A549 treated with Hydrocortisone at 1 μM for 4 hours (cell line): Measurements from ENCODE around the gene BUB1B. TPM values are rescaled to one million over a fixed set of nuclear protein-coding genes. Genes with fewer than 3 reads are reported as not detected.

Experiments used
- total RNA-seq: library from RNA; stranded (reverse); fragments of 200-300 nt; extraction: Qiagen RNA extraction; gene quantifications from 5 replicates; pipeline ENCODE4 v1.2.3, GENCODE V29; 2022

Gene BUB1B, protein sequence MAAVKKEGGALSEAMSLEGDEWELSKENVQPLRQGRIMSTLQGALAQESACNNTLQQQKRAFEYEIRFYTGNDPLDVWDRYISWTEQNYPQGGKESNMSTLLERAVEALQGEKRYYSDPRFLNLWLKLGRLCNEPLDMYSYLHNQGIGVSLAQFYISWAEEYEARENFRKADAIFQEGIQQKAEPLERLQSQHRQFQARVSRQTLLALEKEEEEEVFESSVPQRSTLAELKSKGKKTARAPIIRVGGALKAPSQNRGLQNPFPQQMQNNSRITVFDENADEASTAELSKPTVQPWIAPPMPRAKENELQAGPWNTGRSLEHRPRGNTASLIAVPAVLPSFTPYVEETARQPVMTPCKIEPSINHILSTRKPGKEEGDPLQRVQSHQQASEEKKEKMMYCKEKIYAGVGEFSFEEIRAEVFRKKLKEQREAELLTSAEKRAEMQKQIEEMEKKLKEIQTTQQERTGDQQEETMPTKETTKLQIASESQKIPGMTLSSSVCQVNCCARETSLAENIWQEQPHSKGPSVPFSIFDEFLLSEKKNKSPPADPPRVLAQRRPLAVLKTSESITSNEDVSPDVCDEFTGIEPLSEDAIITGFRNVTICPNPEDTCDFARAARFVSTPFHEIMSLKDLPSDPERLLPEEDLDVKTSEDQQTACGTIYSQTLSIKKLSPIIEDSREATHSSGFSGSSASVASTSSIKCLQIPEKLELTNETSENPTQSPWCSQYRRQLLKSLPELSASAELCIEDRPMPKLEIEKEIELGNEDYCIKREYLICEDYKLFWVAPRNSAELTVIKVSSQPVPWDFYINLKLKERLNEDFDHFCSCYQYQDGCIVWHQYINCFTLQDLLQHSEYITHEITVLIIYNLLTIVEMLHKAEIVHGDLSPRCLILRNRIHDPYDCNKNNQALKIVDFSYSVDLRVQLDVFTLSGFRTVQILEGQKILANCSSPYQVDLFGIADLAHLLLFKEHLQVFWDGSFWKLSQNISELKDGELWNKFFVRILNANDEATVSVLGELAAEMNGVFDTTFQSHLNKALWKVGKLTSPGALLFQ
- total RNA-seq = 25.8 to 34.3 TPM (median 28.4 TPM) in 5 replicates

DNA sequence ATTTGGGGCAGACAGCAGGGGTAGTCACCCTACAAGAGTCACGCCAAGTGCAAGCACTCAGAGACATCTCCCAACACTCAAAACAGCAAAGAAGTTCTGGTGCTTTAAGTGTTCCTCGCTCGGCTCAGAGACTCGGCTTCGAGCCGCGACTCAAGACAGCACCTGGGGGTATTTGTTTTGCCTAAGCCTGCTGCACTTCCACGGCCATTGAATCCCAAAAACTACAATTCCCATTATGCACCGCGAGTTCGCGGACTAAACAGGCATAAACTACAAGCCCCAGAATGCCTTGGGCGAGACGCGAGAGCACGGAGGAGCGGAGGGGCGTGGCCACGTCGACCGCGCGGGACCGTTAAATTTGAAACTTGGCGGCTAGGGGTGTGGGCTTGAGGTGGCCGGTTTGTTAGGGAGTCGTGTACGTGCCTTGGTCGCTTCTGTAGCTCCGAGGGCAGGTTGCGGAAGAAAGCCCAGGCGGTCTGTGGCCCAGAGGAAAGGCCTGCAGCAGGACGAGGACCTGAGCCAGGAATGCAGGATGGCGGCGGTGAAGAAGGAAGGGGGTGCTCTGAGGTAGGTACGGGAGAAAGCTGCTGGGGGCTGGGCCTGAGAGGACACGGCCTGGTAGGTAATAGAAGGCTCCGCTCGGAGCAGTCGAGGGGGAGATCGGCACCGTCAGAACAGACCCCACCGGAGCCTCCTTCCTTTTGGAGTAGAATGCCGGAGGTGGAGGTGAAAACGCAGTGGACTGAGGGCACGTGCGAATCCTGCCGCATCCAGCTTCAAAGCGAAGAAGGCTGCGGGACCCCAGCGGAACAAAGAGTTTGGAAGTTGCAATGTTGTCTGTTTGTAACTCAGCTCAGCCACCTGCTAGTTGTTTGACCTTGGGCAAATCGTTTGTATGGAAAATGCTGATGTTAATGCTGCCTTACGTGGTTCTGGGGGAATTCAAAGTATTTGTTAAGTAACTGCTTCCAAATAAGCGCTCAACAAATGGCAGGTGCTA, at the start of gene BUB1B:
TSS of gene BUB1B (plus strand) at position 381 of the 1,000 bp plus-strand sequence. CDS start at position 533, 152 bp downstream.

DNA sequence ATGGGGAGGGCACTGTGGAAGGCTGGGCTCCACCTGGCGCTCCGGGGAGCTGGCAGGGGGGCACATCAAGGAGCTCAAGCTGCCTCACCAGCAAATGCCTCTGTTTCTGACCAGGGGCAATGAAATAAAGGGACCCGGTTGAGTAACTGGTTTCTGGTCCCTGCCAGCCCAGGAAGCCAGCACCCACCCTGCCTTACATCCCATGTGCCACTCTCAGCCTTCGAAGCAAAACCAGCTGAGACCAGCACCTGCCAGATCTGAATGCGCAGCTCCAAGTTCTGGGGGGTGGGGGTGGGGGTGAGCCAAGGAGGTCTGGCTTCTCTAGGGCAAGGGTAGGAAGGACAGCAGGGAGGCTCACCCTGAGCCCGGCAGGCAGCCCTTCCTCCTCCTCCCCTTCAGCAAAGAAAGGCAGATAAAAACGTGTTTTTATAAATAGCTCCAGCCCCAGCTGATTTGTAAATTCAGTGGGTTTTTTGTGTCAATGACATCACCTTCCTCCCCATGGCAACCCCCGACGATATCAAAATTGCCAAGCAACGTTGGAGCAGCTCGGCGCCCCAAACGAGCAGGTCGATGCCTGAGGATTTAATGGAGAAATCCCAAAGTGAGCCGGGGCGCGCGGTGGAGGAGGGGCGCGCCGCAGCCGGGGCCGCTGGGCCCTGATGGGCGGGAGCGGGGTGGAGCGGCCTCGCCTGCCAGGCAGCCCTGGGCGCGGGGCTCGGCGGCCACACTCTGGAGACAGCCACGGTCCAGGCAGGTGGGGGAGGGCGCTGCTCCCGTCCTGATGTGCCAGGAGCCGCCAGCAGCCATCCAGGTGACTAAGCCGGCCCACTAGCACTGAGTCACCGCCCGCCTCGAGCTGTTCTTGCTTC, 77.9 kb downstream of the BUB1B start, which contains the start of gene PAK6:
TSS of gene PAK6 (plus strand) at position 532 of the 872 bp plus-strand sequence. CDS start 25,723 bp downstream, outside the sequence.

Other genes starting within 250 kb of the BUB1B start
- 8.3 to 12.8 TPM (median 9.9 TPM) in 5 replicates for gene GPR176, start 240.8 kb upstream of the BUB1B start, total RNA-seq
- 17.0 to 21.9 TPM (median 18.2 TPM) in 5 replicates for gene EIF2AK4, start 227.0 kb upstream of the BUB1B start, total RNA-seq
- gene SRP14, start 121.9 kb upstream of the BUB1B start, total RNA-seq = 209 to 266 TPM (median 262 TPM) in 5 replicates
- gene BMF, start 52.2 kb upstream of the BUB1B start, total RNA-seq = 1.2 to 1.6 TPM (median 1.5 TPM) in 5 replicates
- gene PAK6, start 78.0 kb downstream of the BUB1B start, total RNA-seq = 0.17 to 0.45 TPM (median 0.29 TPM) in 5 replicates
- 0.24 to 0.59 TPM (median 0.35 TPM) in 5 replicates for gene ANKRD63, start 122.0 kb downstream of the BUB1B start, total RNA-seq
- gene PLCB2, start 146.9 kb downstream of the BUB1B start, total RNA-seq = 0.67 to 1.1 TPM (median 0.85 TPM) in 5 replicates
- gene INAFM2, start 162.6 kb downstream of the BUB1B start, total RNA-seq = 5.7 to 7.7 TPM (median 7.0 TPM) in 5 replicates
- gene CCDC9B, start 179.9 kb downstream of the BUB1B start, total RNA-seq = 16.5 to 23.1 TPM (median 21.6 TPM) in 5 replicates
- not detected in 5 replicates for gene PHGR1, start 190.0 kb downstream of the BUB1B start, total RNA-seq
- 1.1 to 2.2 TPM (median 1.9 TPM) in 5 replicates for gene DISP2, start 197.2 kb downstream of the BUB1B start, total RNA-seq
- gene KNSTRN, start 221.7 kb downstream of the BUB1B start, total RNA-seq = 43.1 to 54.3 TPM (median 48.9 TPM) in 5 replicates
- 12.3 to 14.0 TPM (median 12.8 TPM) in 5 replicates for gene IVD, start 244.7 kb downstream of the BUB1B start, total RNA-seq